Measurements from ENCODE around the gene CENPL. TPM values are rescaled to one million over a fixed set of nuclear protein-coding genes. Genes with fewer than 3 reads are reported as not detected.
A peak's percentile ranks its signal among the peaks of the same experiment; 100 is the strongest.

Gene CENPL
- total and polyA plus RNA-seq, 2 experiments from 2014 or later, result 4.9 to 10.9 TPM

- Histone ChIP-seq H3K9me3 (ENCODE audit: low read depth) (no peaks in the 10 kb centered on the region), H3K36me3 (peaks cover 17% of the 10 kb centered on the region), H3K27me3 (no peaks in the 10 kb centered on the region), H3K27ac (no peak overlapping the region), H3K4me3 (no peak overlapping the region), H3K4me1 (ENCODE audit: low read depth) (no peaks in the 10 kb centered on the region)
- DNase-seq (ENCODE audit: low read depth in 1 of 2, low spot score in 1 of 2), result no peak
- no peak for TF ChIP-seq CTCF (IDR thresholded peaks at IDR 0.05; ENCODE audit: low read depth, low read length)
Observed at GRCh38 chr1:173852105-173852504, 27.4 kb upstream of the CENPL start.

DNA sequence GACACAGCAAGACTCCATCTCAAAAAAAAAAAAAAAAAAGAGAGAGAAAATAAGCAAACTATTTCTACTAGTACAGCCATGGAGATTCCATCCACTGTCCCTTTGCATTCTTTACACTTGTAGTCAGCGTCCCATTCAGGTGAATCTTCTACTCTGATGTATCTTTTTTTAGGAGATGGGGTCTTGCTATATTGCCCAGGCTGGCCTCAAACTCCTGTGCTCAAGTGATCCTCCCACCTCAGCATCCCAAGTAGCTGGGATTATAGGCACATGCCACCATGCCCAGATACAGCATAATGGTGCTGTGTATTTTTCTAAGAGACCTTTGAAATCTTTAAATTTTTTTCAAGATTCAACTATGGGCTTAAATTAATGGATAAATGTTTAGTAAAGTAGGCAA, 8.1 kb upstream of the CENPL start:
- Histone ChIP-seq H3K9me3 (ENCODE audit: low read depth) (no peaks in the 10 kb centered on the region), H3K36me3 (peaks cover 32% of the 10 kb centered on the region), H3K4me3 (no peak overlapping the region), H3K27ac (no peak overlapping the region), H3K27me3 (no peaks in the 10 kb centered on the region), H3K4me1 (ENCODE audit: low read depth) (no peaks in the 10 kb centered on the region)
- no peak for TF ChIP-seq CTCF (IDR thresholded peaks at IDR 0.05; ENCODE audit: low read depth, low read length)
- DNase-seq (ENCODE audit: low read depth in 1 of 2, low spot score in 1 of 2), result no peak

- H3K9me3 ChIP-seq (ENCODE audit: low read depth), result no peaks in the 10 kb centered on the region
Observed at GRCh38 chr1:173827611-173828010, 2.9 kb upstream of the CENPL start.

DNA sequence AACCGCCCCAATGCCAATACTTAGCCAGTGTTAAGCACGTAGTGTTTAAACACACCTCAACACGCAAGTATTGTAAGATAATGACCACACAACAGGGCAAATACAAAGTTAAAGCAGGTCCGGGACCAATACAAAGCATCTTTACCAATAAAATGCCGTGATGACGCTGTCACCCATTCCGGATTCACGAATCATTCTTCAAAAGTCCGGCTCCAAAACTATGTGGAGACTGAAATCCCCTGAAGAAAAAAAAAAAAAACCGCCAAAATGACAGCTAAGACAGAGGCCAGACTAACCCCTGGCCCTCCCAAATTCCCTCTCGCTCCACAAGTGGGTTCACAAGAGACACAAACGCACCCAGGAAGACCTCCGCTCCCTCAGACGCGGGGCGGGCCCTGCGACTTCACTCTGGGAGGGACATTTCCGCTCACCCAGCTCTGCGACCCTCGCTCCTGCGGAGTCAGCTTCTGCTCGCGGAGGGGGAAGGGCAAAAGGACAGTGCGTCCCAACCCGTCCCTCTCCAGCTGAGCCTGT, 835 bp downstream of the CENPL start:
- H3K4me1 ChIP-seq (ENCODE audit: low read depth), result peaks cover 8% of the 10 kb centered on the region
- no peaks in the 10 kb centered on the region for H3K9me3 ChIP-seq (ENCODE audit: low read depth)
- peak overlapping the region; percentile 97 for H3K27ac ChIP-seq
- H3K4me3 ChIP-seq, result peak overlapping the region; percentile 54
- DNase-seq (ENCODE audit: low read depth in 1 of 2, low spot score in 1 of 2), result peak in 1 of 2 donors; percentile 1
- no peaks in the 10 kb centered on the region for H3K36me3 ChIP-seq
- H3K27me3 ChIP-seq, result no peaks in the 10 kb centered on the region
- TF ChIP-seq CTCF (IDR thresholded peaks at IDR 0.05; ENCODE audit: low read depth, low read length), result no peak

More at GRCh38 chr1:173827611-173828010, 2.9 kb upstream of the CENPL start:
- H3K4me1 ChIP-seq (ENCODE audit: low read depth), result peaks cover 8% of the 10 kb centered on the region
- H3K27me3 ChIP-seq, result no peaks in the 10 kb centered on the region
- H3K4me3 ChIP-seq, result no peak overlapping the region
- DNase-seq (ENCODE audit: low read depth in 1 of 2, low spot score in 1 of 2), result no peak
- peaks cover 9% of the 10 kb centered on the region for H3K36me3 ChIP-seq
- no peak for TF ChIP-seq CTCF (IDR thresholded peaks at IDR 0.05; ENCODE audit: low read depth, low read length)
- no peak overlapping the region for H3K27ac ChIP-seq

DNA sequence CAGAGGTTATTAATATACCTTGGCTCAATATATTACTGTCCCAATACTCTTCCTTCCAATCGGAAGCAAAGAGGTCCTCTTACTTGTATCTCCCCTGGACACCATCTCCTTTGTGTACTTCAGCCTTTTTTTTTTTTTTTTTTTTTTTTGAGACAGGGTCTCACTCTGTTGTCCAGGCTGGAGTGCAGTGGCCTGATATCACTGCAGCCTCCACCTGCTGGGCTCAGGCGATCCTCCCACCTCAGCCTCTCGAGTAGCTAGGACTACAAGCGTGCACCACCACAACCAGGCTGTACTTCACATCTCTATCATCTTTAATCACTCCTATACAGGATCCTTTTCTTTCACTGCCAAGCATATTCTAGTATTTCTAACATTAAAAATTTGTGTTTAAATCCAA, 3.0 kb downstream of the CENPL start:
- no peak overlapping the region for H3K4me3 ChIP-seq
- DNase-seq (ENCODE audit: low read depth in 1 of 2, low spot score in 1 of 2), result no peak

More for the DNA sequence above, 3.0 kb downstream of the CENPL start:
- TF ChIP-seq CTCF (IDR thresholded peaks at IDR 0.05; ENCODE audit: low read depth, low read length), result no peak
- Histone ChIP-seq H3K4me1 (ENCODE audit: low read depth) (peaks cover 8% of the 10 kb centered on the region), H3K27ac (no peak overlapping the region), H3K36me3 (no peaks in the 10 kb centered on the region), H3K9me3 (ENCODE audit: low read depth) (no peaks in the 10 kb centered on the region), H3K27me3 (no peaks in the 10 kb centered on the region)

All from cardiac muscle cell (in vitro differentiated cells and primary cell).